Progenitor cell of endocrine pancreas (in vitro differentiated cells): ENCODE data around the gene GRHL1. TPM values are rescaled to one million over a fixed set of nuclear protein-coding genes. Genes with fewer than 3 reads are reported as not detected.

Experiments
- DNase-seq: peaks from one replicate; pipeline ENCODE4 v3.0.0; 2021; ENCODE audit warnings: low spot score; ENCODE audit not compliant: unreplicated experiment
- H3K27ac Mint-ChIP-seq: 2 replicates; pipeline ENCODE4 v1.8.0; 2021; ENCODE audit warnings: mild to moderate bottlenecking, moderate library complexity, mixed read lengths
- H3K27me3 Mint-ChIP-seq: 2 replicates; pipeline ENCODE4 v1.8.0; 2021; ENCODE audit warnings: mixed read lengths
- H3K36me3 Mint-ChIP-seq: 2 replicates; pipeline ENCODE4 v1.8.0; 2022; ENCODE audit warnings: mixed read lengths; ENCODE audit not compliant: insufficient read depth
- H3K4me1 Mint-ChIP-seq: 2 replicates; pipeline ENCODE4 v1.8.0; 2021; ENCODE audit warnings: low read depth, mixed read lengths
- H3K4me3 Mint-ChIP-seq: 2 replicates; pipeline ENCODE4 v1.8.0; 2021; ENCODE audit warnings: low read depth, mild to moderate bottlenecking, moderate library complexity, mixed read lengths
- H3K9me3 Mint-ChIP-seq: 2 replicates; pipeline ENCODE4 v1.8.0; 2021; ENCODE audit warnings: low read depth, mixed read lengths
- CTCF ChIP-seq: fragments of 200-600 bp; sonication (generic); IDR thresholded peaks from one replicate; pipeline ENCODE4 v1.5.0; 2021; ENCODE audit warnings: antibody characterized with exemption, mild to moderate bottlenecking; ENCODE audit not compliant: unreplicated experiment
- total RNA-seq: library from RNA; stranded (reverse); gene quantifications from 2 replicates; pipeline ENCODE4 v1.2.1, GENCODE V29; 2021

Gene GRHL1
- total RNA-seq, 1 donor from 2014 or later, result 13.4 TPM

GRCh38 chr2:10048501-10049171 lies 97.1 kb downstream of the GRHL1 start:
- DNase-seq, result no peak
- Mint-ChIP-seq H3K27ac (peak overlapping the region; percentile 67), H3K9me3 (peaks cover 2% of the 10 kb centered on the region), H3K4me3 (no peak overlapping the region), H3K27me3 (peaks cover 15% of the 10 kb centered on the region), H3K4me1 (peaks cover 2% of the 10 kb centered on the region), H3K36me3 (peaks cover 2% of the 10 kb centered on the region)
- peak; percentile 79 for TF ChIP-seq CTCF

Other genes with a start within 250 kb of the GRHL1 start
- 28.6 and 30.5 TPM in 2 replicates for gene TAF1B, start 108.2 kb upstream of the GRHL1 start, total RNA-seq
- 3.5 and 4.6 TPM in 2 replicates for gene KLF11, start 91.9 kb downstream of the GRHL1 start, total RNA-seq
- gene CYS1, start 128.7 kb downstream of the GRHL1 start, total RNA-seq, result 2.3 and 2.5 TPM in 2 replicates
- 70.3 and 79.8 TPM in 2 replicates for gene RRM2, start 171.0 kb downstream of the GRHL1 start, total RNA-seq